ENCODE measurements around the gene KRTAP5-10.
"Not testable (repeated sequence)": the region's sequence is repeated elsewhere in the genome, so short reads cannot be mapped to it uniquely, and the experiment has no call there.

DNA sequence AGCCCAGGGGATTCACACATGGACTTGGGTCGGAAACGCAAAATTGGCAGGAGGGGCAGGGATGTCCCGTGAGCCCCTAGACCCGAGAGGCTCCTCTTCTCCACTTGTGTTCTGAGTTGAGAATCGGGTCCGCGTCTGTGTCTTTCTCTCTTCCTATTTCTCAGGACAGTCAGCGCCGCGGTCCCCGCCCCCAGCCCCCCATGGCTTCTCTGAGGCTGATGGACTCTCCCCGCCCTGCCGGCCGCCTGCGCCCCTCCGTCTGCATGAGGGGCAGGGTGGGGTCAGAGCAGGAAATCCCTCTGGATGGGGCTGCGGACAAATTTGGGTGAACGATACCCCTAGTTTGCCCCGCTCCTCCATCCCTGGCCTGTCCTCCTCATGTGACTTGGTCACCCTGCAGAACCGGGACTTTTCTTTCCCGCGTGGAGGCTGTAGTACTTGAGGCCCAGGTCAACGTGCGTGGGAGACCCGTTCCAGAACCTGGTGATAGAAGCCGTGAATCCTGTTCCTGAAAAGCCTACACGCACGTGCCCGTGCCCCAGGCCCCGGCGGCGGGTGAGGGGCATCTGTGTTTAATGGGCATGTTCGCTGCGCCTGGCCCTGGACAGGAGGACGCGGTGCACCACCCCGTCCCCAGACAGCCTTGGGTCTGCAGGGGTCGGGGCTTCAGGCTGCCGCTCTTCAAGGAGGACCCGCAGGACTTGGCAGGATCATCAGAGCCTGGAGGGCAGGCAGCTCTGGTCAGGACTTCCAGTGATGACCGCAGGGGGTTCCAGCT is 11.5 kb downstream of the KRTAP5-10 start:
- TF ChIP-seq EZH2 (IDR thresholded peaks at IDR 0.05; ENCODE audit: insufficient read depth, poor library complexity, severe bottlenecking); EZH2phosphoT487 (IDR thresholded peaks at IDR 0.05; ENCODE audit: insufficient read depth, low read depth): not testable (repeated sequence)
